ENCODE measurements around the gene LRR1. TPM values are rescaled to one million over a fixed set of nuclear protein-coding genes. Genes with fewer than 3 reads are reported as not detected.
A peak's percentile ranks its signal among the peaks of the same experiment; 100 is the strongest.

LRR1 gene
- total and polyA plus RNA-seq, 9 of the 15 experiments (the other 6 are each of a cell fraction or from before 2014, with no cell fraction given): 26.5 to 58.1 (median 31.8) TPM

DNA sequence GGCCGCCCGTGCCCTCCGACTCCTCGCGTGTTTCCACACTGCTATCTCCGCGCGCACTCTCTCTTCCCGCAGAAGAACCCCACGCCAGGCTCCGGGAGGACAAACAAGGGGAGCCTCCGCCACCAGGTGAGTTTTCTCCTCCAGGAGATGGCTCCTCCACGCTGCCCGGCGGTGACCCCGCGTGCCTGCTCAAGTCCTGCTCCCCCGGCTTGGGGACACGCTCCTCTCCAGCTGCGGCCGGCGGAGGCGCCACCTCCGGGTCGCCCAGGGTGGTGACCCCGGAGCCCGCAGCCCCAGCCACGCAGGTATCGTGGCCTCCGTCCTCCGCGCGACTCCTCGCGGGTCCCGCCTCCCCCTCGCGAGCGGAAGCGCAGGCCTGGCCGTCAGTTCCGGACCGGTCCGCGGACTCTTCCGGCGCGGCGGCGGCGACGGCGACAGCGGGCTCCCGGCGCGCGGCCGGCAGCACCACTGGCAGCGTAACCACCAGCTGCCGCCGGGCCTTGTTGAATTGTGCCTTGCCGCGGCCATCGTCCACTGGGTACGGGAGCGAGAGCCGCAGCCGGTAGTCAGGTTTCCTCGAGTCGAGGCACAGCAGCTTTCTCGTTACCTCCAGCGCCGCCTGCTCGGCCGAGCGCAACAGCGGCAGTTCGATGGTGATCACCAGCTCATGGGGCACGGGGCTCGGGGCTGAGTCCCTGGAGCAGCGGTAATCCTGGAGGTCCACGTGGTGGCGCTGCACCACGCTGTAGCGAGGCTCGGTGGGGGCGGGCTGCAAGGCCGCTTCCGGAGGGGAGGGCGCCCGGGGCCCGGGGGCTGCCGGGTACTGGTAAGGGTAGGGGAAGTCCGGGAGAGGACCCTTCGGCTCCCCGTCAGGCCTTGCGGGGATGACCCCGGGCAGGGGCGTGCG, 35.2 kb downstream of the LRR1 start (continued):
- TF ChIP-seq, protein P1, sequence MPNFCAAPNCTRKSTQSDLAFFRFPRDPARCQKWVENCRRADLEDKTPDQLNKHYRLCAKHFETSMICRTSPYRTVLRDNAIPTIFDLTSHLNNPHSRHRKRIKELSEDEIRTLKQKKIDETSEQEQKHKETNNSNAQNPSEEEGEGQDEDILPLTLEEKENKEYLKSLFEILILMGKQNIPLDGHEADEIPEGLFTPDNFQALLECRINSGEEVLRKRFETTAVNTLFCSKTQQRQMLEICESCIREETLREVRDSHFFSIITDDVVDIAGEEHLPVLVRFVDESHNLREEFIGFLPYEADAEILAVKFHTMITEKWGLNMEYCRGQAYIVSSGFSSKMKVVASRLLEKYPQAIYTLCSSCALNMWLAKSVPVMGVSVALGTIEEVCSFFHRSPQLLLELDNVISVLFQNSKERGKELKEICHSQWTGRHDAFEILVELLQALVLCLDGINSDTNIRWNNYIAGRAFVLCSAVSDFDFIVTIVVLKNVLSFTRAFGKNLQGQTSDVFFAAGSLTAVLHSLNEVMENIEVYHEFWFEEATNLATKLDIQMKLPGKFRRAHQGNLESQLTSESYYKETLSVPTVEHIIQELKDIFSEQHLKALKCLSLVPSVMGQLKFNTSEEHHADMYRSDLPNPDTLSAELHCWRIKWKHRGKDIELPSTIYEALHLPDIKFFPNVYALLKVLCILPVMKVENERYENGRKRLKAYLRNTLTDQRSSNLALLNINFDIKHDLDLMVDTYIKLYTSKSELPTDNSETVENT (CRISPR knock-in tag; IDR thresholded peaks at IDR 0.05): peak; percentile 18; the same call in 1 of the 2 replicates
- TF ChIP-seq DPF2 (IDR thresholded peaks at IDR 0.05) (no peak), RBM22 (IDR thresholded peaks at IDR 0.05; ENCODE audit: low read depth, low read length, poor library complexity, severe bottlenecking) (no peak), PRPF4 (IDR thresholded peaks at IDR 0.05; ENCODE audit: insufficient read depth, low read depth, low read length, poor library complexity, severe bottlenecking) (peak; percentile 41), ZNF143 (CRISPR knock-in tag; IDR thresholded peaks at IDR 0.05) (0 out of 2 replicates have a peak, but pooled peaks have one; percentile 61), ZFP36 (IDR thresholded peaks at IDR 0.05; ENCODE audit: low read depth, low read length, partially characterized antibody) (peak; percentile 43), CBFA2T3 (IDR thresholded peaks at IDR 0.05) (no peak), TFAM (CRISPR knock-in tag; conservative IDR thresholded peaks at IDR 0.05) (no peak), ZNF175 (CRISPR knock-in tag; IDR thresholded peaks at IDR 0.05; ENCODE audit: low read depth) (0 out of 2 replicates have a peak, but pooled peaks have one; percentile 22), GABPB2 (CRISPR knock-in tag; conservative IDR thresholded peaks at IDR 0.05) (no peak), TCF7L2 (IDR thresholded peaks at IDR 0.05; ENCODE audit: low read depth, low read length) (no peak), RBBP5 (IDR thresholded peaks at IDR 0.05; ENCODE audit: borderline replicate concordance, insufficient read depth, low read length, poor library complexity, severe bottlenecking) (peak; percentile 82), NR4A1 (CRISPR knock-in tag; IDR thresholded peaks at IDR 0.05) (0 out of 2 replicates have a peak, but pooled peaks have one; percentile 23), NR4A1 (tag; IDR thresholded peaks at IDR 0.05) (no peak), ADNP (tag; IDR thresholded peaks at IDR 0.05) (no peak), POLR2AphosphoS5 (IDR thresholded peaks at IDR 0.05; ENCODE audit: control insufficient read depth, insufficient read depth, low read depth, low read length) (peak; percentile 31)

All from K562 (cell line).